ENCODE results near the gene FAM107A. TPM values are rescaled to one million over a fixed set of nuclear protein-coding genes. Genes with fewer than 3 reads are reported as not detected.
A peak's percentile ranks its signal among the peaks of the same experiment; 100 is the strongest.

FAM107A gene
- total RNA-seq, 1 donor from 2014 or later = not detected

- no peaks in the 10 kb centered on the region for H3K9me3 ChIP-seq (ENCODE audit: insufficient read depth, low read depth, low read length)
- no peak overlapping the region for H2AFZ ChIP-seq (ENCODE audit: low read depth, low read length)
- peaks cover 38% of the 10 kb centered on the region for H3K4me1 Mint-ChIP-seq (ENCODE audit: low read depth, unreplicated experiment)
- no peaks in the 10 kb centered on the region for H4K20me1 ChIP-seq (ENCODE audit: insufficient read depth, low read length)
- H3K27ac ChIP-seq (ENCODE audit: low read depth, low read length) = peak overlapping the region; percentile 35
- H3K4me3 ChIP-seq (ENCODE audit: insufficient read depth, low read depth, low read length) = no peak overlapping the region
- H3K36me3 Mint-ChIP-seq (ENCODE audit: low read depth, unreplicated experiment) = no peaks in the 10 kb centered on the region
- H3K36me3 ChIP-seq (ENCODE audit: insufficient read depth, low read length) = no peaks in the 10 kb centered on the region
- peaks cover 2% of the 10 kb centered on the region for H3K27me3 Mint-ChIP-seq (ENCODE audit: low read depth, unreplicated experiment)
- FAIRE-seq = peak; percentile 71
- H3K4me1 ChIP-seq (ENCODE audit: insufficient read depth, low read length) = peaks cover 23% of the 10 kb centered on the region
- no peaks in the 10 kb centered on the region for H3K9me3 Mint-ChIP-seq (ENCODE audit: unreplicated experiment)
- no peak overlapping the region for H3K9ac ChIP-seq (ENCODE audit: low read length)
- peak; percentile 92 for DNase-seq (ENCODE audit: low read depth)
- peak overlapping the region; percentile 26 for H3K4me2 ChIP-seq (ENCODE audit: low read length)
- H3K27me3 ChIP-seq (ENCODE audit: insufficient read depth, low read length) = no peaks in the 10 kb centered on the region
- H3K79me2 ChIP-seq (ENCODE audit: insufficient read depth, low read length) = no peaks in the 10 kb centered on the region
- TF ChIP-seq EZH2 (IDR thresholded peaks at IDR 0.05; ENCODE audit: insufficient read depth, low read length) (no peak), CTCF (IDR thresholded peaks at IDR 0.05; ENCODE audit: insufficient read depth, low read depth, low read length) (no peak)
- peak overlapping the region; percentile 87 for H3K27ac Mint-ChIP-seq (ENCODE audit: unreplicated experiment)
- peak overlapping the region; percentile 69 for H3K4me3 Mint-ChIP-seq (ENCODE audit: unreplicated experiment)
Observed at GRCh38 chr3:58564456-58565160, 12.6 kb downstream of the FAM107A start.

- Histone ChIP-seq H3K4me1 (ENCODE audit: insufficient read depth, low read length) (peaks cover 23% of the 10 kb centered on the region), H3K27ac (ENCODE audit: low read depth, low read length) (no peak overlapping the region), H3K27me3 (ENCODE audit: insufficient read depth, low read length) (no peaks in the 10 kb centered on the region), H2AFZ (ENCODE audit: low read depth, low read length) (no peak overlapping the region), H3K9me3 (ENCODE audit: insufficient read depth, low read depth, low read length) (no peaks in the 10 kb centered on the region), H3K36me3 (ENCODE audit: insufficient read depth, low read length) (no peaks in the 10 kb centered on the region), H3K79me2 (ENCODE audit: insufficient read depth, low read length) (no peaks in the 10 kb centered on the region), H4K20me1 (ENCODE audit: insufficient read depth, low read length) (no peaks in the 10 kb centered on the region), H3K9ac (ENCODE audit: low read length) (no peak overlapping the region), H3K4me2 (ENCODE audit: low read length) (peak overlapping the region; percentile 26), H3K4me3 (ENCODE audit: insufficient read depth, low read depth, low read length) (no peak overlapping the region)
- no peak overlapping the region for H3K4me3 Mint-ChIP-seq (ENCODE audit: unreplicated experiment)
- no peaks in the 10 kb centered on the region for H3K36me3 Mint-ChIP-seq (ENCODE audit: low read depth, unreplicated experiment)
- peaks cover 39% of the 10 kb centered on the region for H3K4me1 Mint-ChIP-seq (ENCODE audit: low read depth, unreplicated experiment)
- H3K9me3 Mint-ChIP-seq (ENCODE audit: unreplicated experiment) = no peaks in the 10 kb centered on the region
- peaks cover 2% of the 10 kb centered on the region for H3K27me3 Mint-ChIP-seq (ENCODE audit: low read depth, unreplicated experiment)
- no peak for TF ChIP-seq CTCF (IDR thresholded peaks at IDR 0.05; ENCODE audit: insufficient read depth, low read depth, low read length)
- no peak for DNase-seq (ENCODE audit: low read depth)
- FAIRE-seq = no peak
- H3K27ac Mint-ChIP-seq (ENCODE audit: unreplicated experiment) = peak overlapping the region; percentile 29
Observed at GRCh38 chr3:58564054-58564453, 13.1 kb downstream of the FAM107A start.

DNA sequence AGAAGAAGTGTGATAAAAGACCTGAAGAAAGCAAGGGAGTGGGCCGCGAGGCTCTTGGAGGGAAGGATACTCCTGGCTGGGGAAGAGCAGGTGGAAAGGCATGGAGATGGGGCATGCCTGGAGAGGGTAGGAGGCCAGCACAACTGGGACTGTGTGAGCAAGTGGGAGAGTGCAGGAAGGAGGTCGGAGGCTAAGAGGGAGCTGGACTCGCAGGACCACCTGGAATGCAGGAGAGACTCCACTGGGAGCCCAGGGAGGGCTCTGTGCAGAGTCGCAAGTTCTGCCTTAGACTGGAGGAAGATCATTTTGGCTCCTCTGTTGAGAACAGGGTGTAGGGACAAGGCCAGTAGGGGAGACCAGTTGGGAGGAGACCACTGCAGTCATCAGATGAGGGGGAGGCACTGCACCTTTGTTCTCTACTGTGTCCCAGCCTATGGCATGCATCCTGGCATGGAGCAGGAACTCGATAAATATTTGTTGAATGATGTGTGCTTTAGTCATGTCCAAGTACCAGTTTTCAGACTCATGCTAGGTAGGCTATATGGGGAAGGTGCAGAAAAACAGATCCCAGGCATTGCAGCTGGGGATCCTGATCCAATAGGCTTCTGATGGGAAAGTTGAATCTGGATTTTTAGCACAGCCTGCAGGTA lies 13.7 kb downstream of the FAM107A start:
- H3K36me3 Mint-ChIP-seq (ENCODE audit: low read depth, unreplicated experiment) = no peaks in the 10 kb centered on the region
- H3K27ac Mint-ChIP-seq (ENCODE audit: unreplicated experiment) = no peak overlapping the region
- no peaks in the 10 kb centered on the region for H3K9me3 ChIP-seq (ENCODE audit: insufficient read depth, low read depth, low read length)

More for the DNA sequence above, 13.7 kb downstream of the FAM107A start:
- Histone ChIP-seq H3K9ac (ENCODE audit: low read length) (no peak overlapping the region), H3K4me2 (ENCODE audit: low read length) (peak overlapping the region; percentile 11), H3K79me2 (ENCODE audit: insufficient read depth, low read length) (no peaks in the 10 kb centered on the region), H3K27ac (ENCODE audit: low read depth, low read length) (no peak overlapping the region), H3K27me3 (ENCODE audit: insufficient read depth, low read length) (no peaks in the 10 kb centered on the region), H3K4me3 (ENCODE audit: insufficient read depth, low read depth, low read length) (no peak overlapping the region), H4K20me1 (ENCODE audit: insufficient read depth, low read length) (no peaks in the 10 kb centered on the region), H3K4me1 (ENCODE audit: insufficient read depth, low read length) (peaks cover 23% of the 10 kb centered on the region), H3K36me3 (ENCODE audit: insufficient read depth, low read length) (no peaks in the 10 kb centered on the region), H2AFZ (ENCODE audit: low read depth, low read length) (no peak overlapping the region)
- no peaks in the 10 kb centered on the region for H3K9me3 Mint-ChIP-seq (ENCODE audit: unreplicated experiment)
- H3K4me1 Mint-ChIP-seq (ENCODE audit: low read depth, unreplicated experiment) = peaks cover 39% of the 10 kb centered on the region
- peak; percentile 28 for DNase-seq (ENCODE audit: low read depth)
- TF ChIP-seq CTCF (IDR thresholded peaks at IDR 0.05; ENCODE audit: insufficient read depth, low read depth, low read length) = no peak
- no peak for TF ChIP-seq EZH2 (IDR thresholded peaks at IDR 0.05; ENCODE audit: insufficient read depth, low read length)
- peak; percentile 32 for FAIRE-seq
- H3K27me3 Mint-ChIP-seq (ENCODE audit: low read depth, unreplicated experiment) = no peaks in the 10 kb centered on the region
- H3K4me3 Mint-ChIP-seq (ENCODE audit: unreplicated experiment) = no peak overlapping the region

Data from astrocyte (in vitro differentiated cells and primary cell).